GM13977 (cell line): Measurements from ENCODE around the gene IL3RA.
A peak's percentile ranks its signal among the peaks of the same experiment; 100 is the strongest.

Experiments used
- DNase-seq: peaks from one replicate; pipeline ENCODE4 v3.0.0; 2012; ENCODE audit warnings: low spot score
- in situ Hi-C: fragments of 300-500 bp; cut with MboI; formaldehyde crosslinking; loops from one replicate; pipeline ENCODE4 v1.12.0; 2022; ENCODE audit warnings: low sequenced_read_pairs, low pct_unique_long_range_greater_than_20kb, mixed read lengths, inconsistent platforms; ENCODE audit not compliant: unreplicated experiment
- TF ChIP-seq, protein P1 (sequence below): IDR thresholded peaks from 2 replicates; pipeline ENCODE4 v1.5.1; 2012; ENCODE audit warnings: mild to moderate bottlenecking, control low read depth; ENCODE audit not compliant: insufficient read depth; ENCODE audit errors: extremely low read depth, missing control alignments

The IL3RA gene

DNA sequence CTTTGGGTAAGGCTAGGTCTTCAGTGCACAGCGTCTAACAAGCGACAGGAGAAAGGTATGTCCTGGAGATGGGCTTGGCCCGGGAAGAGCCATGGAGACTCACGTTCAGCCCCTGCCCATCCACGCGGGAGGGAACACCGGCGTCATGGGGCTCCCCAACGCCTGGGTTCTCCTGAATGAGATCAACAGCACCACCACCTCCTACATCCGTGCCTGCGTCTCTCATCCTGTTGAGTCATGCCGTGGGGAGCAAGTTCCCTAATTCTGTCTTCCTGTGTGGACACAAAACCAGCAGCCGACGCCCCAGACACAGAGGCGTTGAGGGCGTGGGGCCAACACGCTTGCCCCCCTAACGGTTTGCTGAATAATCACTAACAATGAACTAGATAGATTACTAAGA is 20.1 kb upstream of the IL3RA start:
- TF ChIP-seq, protein P1, sequence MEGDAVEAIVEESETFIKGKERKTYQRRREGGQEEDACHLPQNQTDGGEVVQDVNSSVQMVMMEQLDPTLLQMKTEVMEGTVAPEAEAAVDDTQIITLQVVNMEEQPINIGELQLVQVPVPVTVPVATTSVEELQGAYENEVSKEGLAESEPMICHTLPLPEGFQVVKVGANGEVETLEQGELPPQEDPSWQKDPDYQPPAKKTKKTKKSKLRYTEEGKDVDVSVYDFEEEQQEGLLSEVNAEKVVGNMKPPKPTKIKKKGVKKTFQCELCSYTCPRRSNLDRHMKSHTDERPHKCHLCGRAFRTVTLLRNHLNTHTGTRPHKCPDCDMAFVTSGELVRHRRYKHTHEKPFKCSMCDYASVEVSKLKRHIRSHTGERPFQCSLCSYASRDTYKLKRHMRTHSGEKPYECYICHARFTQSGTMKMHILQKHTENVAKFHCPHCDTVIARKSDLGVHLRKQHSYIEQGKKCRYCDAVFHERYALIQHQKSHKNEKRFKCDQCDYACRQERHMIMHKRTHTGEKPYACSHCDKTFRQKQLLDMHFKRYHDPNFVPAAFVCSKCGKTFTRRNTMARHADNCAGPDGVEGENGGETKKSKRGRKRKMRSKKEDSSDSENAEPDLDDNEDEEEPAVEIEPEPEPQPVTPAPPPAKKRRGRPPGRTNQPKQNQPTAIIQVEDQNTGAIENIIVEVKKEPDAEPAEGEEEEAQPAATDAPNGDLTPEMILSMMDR: no peak
- in situ Hi-C loops: no loop called here
- no peak for DNase-seq

DNA sequence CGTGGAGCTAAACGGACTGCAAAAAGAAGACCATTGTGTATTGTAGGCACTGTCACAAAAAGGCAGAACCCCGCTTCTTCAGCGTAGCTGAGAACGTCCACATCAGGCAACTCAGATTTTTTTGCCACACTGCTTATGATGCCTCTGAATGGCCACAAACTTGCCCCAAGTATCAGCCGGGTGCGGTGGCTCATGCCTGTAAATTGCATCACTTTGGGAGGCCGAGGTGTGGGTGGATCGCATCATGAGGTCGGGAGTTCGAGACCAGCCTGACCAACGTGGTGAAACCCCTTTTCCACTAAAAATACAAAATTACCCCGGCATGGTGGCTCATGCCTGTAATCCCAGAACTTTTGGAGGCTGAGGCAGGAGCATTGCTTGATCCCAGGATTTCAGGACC is 14.9 kb upstream of the IL3RA start:
- in situ Hi-C loops: no loop called here
- TF ChIP-seq, protein P1: no peak
- DNase-seq: no peak

DNA sequence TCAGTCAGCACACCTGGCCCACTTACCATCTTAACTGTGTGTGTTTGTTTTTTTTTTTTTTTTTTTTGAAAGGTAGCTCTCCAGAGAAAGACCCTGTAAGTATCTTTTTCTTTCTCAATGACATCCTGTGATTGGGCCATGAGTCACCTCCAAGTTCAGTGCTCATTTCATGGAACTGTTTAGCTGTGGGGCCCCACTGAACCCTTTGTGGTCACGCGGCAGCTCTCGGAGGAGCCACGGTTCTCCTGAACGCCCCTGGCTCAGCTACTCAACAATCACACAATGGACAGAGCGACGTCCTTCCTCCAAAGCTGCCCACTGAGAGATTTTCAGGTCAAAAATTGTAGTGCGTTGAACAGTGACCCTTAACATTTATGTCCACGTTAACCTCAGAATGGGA is 14.2 kb upstream of the IL3RA start:
- no peak for DNase-seq
- in situ Hi-C loops: no loop called here
- TF ChIP-seq, protein P1: no peak

DNA sequence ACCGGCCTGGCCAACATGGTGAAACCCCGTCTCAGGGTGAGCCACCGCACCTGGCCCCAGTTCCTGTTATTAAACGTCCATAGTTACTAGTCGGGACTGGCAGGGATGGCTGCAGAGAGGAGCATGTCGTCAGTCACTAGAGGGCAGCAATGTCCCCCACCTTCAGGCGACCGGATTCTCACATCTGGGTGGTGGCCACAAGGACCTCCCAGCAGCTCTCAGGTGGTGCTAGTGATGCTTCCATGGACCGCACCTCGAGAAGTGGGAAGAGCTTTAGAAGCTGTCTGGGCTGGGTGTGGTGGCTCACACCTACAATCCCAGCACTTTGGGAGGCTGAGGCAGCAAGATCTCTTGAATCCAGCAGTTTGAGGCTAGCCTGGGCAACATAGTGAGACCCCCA is 13.3 kb upstream of the IL3RA start:
- TF ChIP-seq, protein P1: peak; percentile 70
- in situ Hi-C loops: no loop called here
- peak; percentile 82 for DNase-seq

DNA sequence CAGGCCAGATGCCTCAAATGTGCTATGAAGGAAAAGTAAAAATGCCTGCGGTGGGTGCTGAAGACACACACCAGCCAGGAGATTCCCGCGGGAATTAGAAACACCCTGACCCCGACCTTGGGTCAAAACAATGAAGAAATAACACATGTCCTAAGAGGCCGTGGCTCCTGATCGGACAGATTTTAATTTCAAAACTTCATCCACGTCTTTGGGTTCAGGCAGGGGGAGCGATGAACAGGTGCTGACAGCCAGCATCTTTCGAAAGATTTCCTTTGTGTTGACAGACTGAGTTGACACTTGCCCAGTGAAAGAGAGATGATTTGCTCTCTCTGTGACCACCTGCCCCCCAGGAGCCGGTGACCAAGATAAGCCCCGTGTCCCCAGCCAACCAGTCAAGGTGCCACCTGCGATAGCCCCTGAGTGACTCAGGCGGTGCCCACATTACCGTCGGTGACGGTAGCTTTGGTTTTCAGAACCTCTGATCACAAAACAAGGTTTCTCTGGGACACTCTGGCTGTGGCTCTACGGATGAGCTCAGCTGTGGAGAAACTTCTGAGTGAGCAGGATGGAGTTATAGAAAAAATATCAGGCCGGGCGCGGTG is 11.0 kb upstream of the IL3RA start:
- in situ Hi-C loops: no loop called here
- DNase-seq: no peak
- TF ChIP-seq, protein P1: no peak

DNA sequence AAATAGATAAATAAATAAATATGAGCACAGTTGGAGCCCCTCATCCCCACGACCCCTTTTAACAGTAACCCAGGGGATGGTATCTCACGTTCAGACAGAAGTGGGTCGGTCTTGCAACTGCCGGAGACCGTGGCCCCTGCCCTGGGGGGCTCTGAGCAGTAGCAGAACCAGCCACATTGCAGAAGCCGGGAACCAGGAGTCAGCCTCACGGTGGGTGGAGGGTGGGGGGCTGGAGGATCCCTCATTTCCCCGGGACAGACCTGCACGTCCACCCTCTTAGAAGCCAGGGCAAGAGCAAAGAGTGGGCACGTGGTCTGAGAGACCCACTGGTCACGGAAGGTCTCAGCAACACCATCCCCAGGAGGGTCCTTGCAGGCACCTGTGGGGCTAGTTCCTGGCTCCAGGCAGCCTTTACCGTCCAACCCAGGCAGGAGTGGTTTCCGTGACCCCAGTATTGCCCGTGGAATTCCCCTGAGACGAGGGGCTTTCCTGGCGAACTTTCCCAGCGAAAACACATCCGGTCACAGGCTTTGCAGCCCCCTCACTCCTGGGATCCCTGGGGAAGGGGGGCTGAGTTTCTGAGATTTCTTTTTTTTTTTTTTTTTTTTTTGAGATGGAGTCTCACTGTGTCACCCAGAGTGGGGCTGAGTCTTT is 8.8 kb upstream of the IL3RA start:
- in situ Hi-C loops: no loop called here
- TF ChIP-seq, protein P1: no peak
- peak; percentile 56 for DNase-seq
